Muscle layer of colon (tissue), 2 donors: ENCODE measurements around the gene DTYMK.

Experiments used
- H3K27ac ChIP-seq: one replicate; pipeline ENCODE4 v1.7.0; 2013; ENCODE audit warnings: low read depth, mild to moderate bottlenecking, low read length, moderate library complexity
- H3K27me3 ChIP-seq, 2 donors: one replicate each; pipeline ENCODE4 v1.7.0; 2013; ENCODE audit warnings: low read length in 2 of 2, mild to moderate bottlenecking in 2 of 2; ENCODE audit not compliant: insufficient read depth in 2 of 2, control insufficient read depth in 1 of 2
- H3K36me3 ChIP-seq: one replicate; pipeline ENCODE4 v1.7.0; 2013; ENCODE audit warnings: mild to moderate bottlenecking, low read length; ENCODE audit not compliant: insufficient read depth
- H3K4me1 ChIP-seq: one replicate; pipeline ENCODE4 v1.7.0; 2013; ENCODE audit warnings: mild to moderate bottlenecking, low read length; ENCODE audit not compliant: insufficient read depth
- H3K4me3 ChIP-seq, 2 donors: one replicate each; pipeline ENCODE4 v1.7.0; 2013; ENCODE audit warnings: low read length in 2 of 2, low read depth in 1 of 2, mild to moderate bottlenecking in 1 of 2, moderate library complexity in 1 of 2
- H3K9ac ChIP-seq: one replicate; pipeline ENCODE4 v1.7.0; 2013; ENCODE audit warnings: low read length
- H3K9me3 ChIP-seq: one replicate; pipeline ENCODE4 v1.7.0; 2013; ENCODE audit warnings: mild to moderate bottlenecking, low read length
- donor health status: abdominal sarcoma.
- donor health status: Adenocarcinoma of cecum.

Gene DTYMK

GRCh38 chr2:241639385-241639784 is 47.2 kb downstream of the DTYMK start:
- peak overlapping the region in 1 of 2 donors; percentile 79 for H3K4me3 ChIP-seq
- H3K27me3 ChIP-seq: no peaks in the 10 kb centered on the region
- peaks cover 42% of the 10 kb centered on the region for H3K4me1 ChIP-seq
- H3K9ac ChIP-seq: no peak overlapping the region
- H3K36me3 ChIP-seq: peaks cover 4% of the 10 kb centered on the region
- no peaks in the 10 kb centered on the region for H3K9me3 ChIP-seq
- H3K27ac ChIP-seq: no peak overlapping the region

GRCh38 chr2:241638940-241639339 is 47.7 kb downstream of the DTYMK start:
- peak overlapping the region in 1 of 2 donors; percentile 79 for H3K4me3 ChIP-seq
- H3K9ac ChIP-seq: no peak overlapping the region
- peaks cover 7% of the 10 kb centered on the region for H3K36me3 ChIP-seq
- H3K27ac ChIP-seq: no peak overlapping the region
- H3K9me3 ChIP-seq: no peaks in the 10 kb centered on the region
- peaks cover 45% of the 10 kb centered on the region for H3K4me1 ChIP-seq
- no peaks in the 10 kb centered on the region for H3K27me3 ChIP-seq

- no peaks in the 10 kb centered on the region for H3K9me3 ChIP-seq
- peak overlapping the region; percentile 67 to 79 for H3K4me3 ChIP-seq
- peaks cover 14% of the 10 kb centered on the region for H3K36me3 ChIP-seq
- peak overlapping the region; percentile 98 for H3K27ac ChIP-seq
- H3K27me3 ChIP-seq: no peaks in the 10 kb centered on the region
- H3K4me1 ChIP-seq: peaks cover 45% of the 10 kb centered on the region
- peak overlapping the region; percentile 62 for H3K9ac ChIP-seq
These were observed 48.6 kb downstream of the DTYMK start for GRCh38 chr2:241637795-241638660.

GRCh38 chr2:241637018-241637794 is 49.4 kb downstream of the DTYMK start, which contains the start of the genes ATG4B and THAP4:
Gene ATG4B (plus strand): TSS chr2:241637693. CDS start chr2:241637715, 22 bp downstream.
Gene THAP4 (minus strand): TSS chr2:241637158. CDS start chr2:241637017, 141 bp downstream.
- peaks cover 45% of the 10 kb centered on the region for H3K4me1 ChIP-seq
- H3K9ac ChIP-seq: peak within 1 kb of the TSS; percentile 62
- no peaks in the 10 kb centered on the region for H3K9me3 ChIP-seq
- H3K27ac ChIP-seq: peak within 1 kb of the TSS; percentile 98
- peak within 1 kb of the TSS; percentile 79 to 80 for H3K4me3 ChIP-seq
- no peaks in the 10 kb centered on the region for H3K27me3 ChIP-seq
- peaks cover 22% of the 10 kb centered on the region for H3K36me3 ChIP-seq

- peaks cover 30% of the 10 kb centered on the region for H3K36me3 ChIP-seq
- peak overlapping the region; percentile 55 for H3K9ac ChIP-seq
- H3K4me3 ChIP-seq: peak overlapping the region; percentile 76 to 80
- H3K27me3 ChIP-seq: no peaks in the 10 kb centered on the region
- peaks cover 45% of the 10 kb centered on the region for H3K4me1 ChIP-seq
- no peaks in the 10 kb centered on the region for H3K9me3 ChIP-seq
- H3K27ac ChIP-seq: peak overlapping the region; percentile 40
These were observed 50.2 kb downstream of the DTYMK start for GRCh38 chr2:241636182-241637017.

- Histone ChIP-seq H3K27ac (peak overlapping the region; percentile 40), H3K9ac (peak overlapping the region; percentile 55), H3K4me3 (peak overlapping the region; percentile 76 to 80), H3K4me1 (peaks cover 45% of the 10 kb centered on the region), H3K9me3 (no peaks in the 10 kb centered on the region), H3K27me3 (no peaks in the 10 kb centered on the region), H3K36me3 (peaks cover 34% of the 10 kb centered on the region)
These were observed 50.9 kb downstream of the DTYMK start for GRCh38 chr2:241635756-241636155.

- Histone ChIP-seq H3K4me3 (no peak overlapping the region), H3K4me1 (peaks cover 24% of the 10 kb centered on the region), H3K9ac (no peak overlapping the region), H3K27me3 (no peaks in the 10 kb centered on the region), H3K9me3 (no peaks in the 10 kb centered on the region), H3K36me3 (peaks cover 42% of the 10 kb centered on the region), H3K27ac (no peak overlapping the region)
These were observed 53.1 kb downstream of the DTYMK start for GRCh38 chr2:241633561-241633960.

GRCh38 chr2:241632478-241633325 is 53.9 kb downstream of the DTYMK start:
- peaks cover 42% of the 10 kb centered on the region for H3K36me3 ChIP-seq

GRCh38 chr2:241629762-241630435 is 56.7 kb downstream of the DTYMK start:
- peaks cover 42% of the 10 kb centered on the region for H3K36me3 ChIP-seq
- H3K27me3 ChIP-seq: no peaks in the 10 kb centered on the region
- no peaks in the 10 kb centered on the region for H3K9me3 ChIP-seq
- no peak overlapping the region for H3K4me3 ChIP-seq
- no peak overlapping the region for H3K9ac ChIP-seq
- peaks cover 8% of the 10 kb centered on the region for H3K4me1 ChIP-seq
- no peak overlapping the region for H3K27ac ChIP-seq

More at GRCh38 chr2:241632478-241633325, 53.9 kb downstream of the DTYMK start:
- Histone ChIP-seq H3K9ac (no peak overlapping the region), H3K27ac (no peak overlapping the region), H3K4me1 (peaks cover 20% of the 10 kb centered on the region), H3K4me3 (no peak overlapping the region), H3K27me3 (no peaks in the 10 kb centered on the region), H3K9me3 (no peaks in the 10 kb centered on the region)

GRCh38 chr2:241627675-241628074 is 58.9 kb downstream of the DTYMK start:
- Histone ChIP-seq H3K27me3 (no peaks in the 10 kb centered on the region), H3K4me3 (no peak overlapping the region), H3K27ac (no peak overlapping the region), H3K9me3 (no peaks in the 10 kb centered on the region), H3K36me3 (peaks cover 25% of the 10 kb centered on the region), H3K9ac (no peak overlapping the region), H3K4me1 (no peaks in the 10 kb centered on the region)
